Osteoblast (primary cell): ENCODE measurements around the gene TMPRSS2. TPM values are rescaled to one million over a fixed set of nuclear protein-coding genes. Genes with fewer than 3 reads are reported as not detected.

Experiments
- DNase-seq: peaks from one replicate; pipeline ENCODE4 v3.0.0; 2011; ENCODE audit warnings: low spot score, mixed read lengths; ENCODE audit not compliant: insufficient read length; ENCODE audit errors: missing footprints
- H2AFZ ChIP-seq: 2 replicates; pipeline ENCODE4 v1.6.0; 2011; ENCODE audit warnings: mild to moderate bottlenecking, low read length
- H3K27ac ChIP-seq: 2 replicates; pipeline ENCODE4 v1.5.1; 2011; ENCODE audit warnings: mild to moderate bottlenecking, low read depth, low read length, moderate library complexity
- H3K27me3 ChIP-seq: 2 replicates; pipeline ENCODE4 v1.6.0; 2012; ENCODE audit warnings: mild to moderate bottlenecking, control low read depth, inconsistent platforms, low read length, moderate library complexity; ENCODE audit not compliant: insufficient read depth
- H3K36me3 ChIP-seq: 2 replicates; pipeline ENCODE4 v1.5.1; 2011; ENCODE audit warnings: mild to moderate bottlenecking, low read length, control low read depth, moderate library complexity; ENCODE audit not compliant: insufficient read depth
- H3K4me1 ChIP-seq: 2 replicates; pipeline ENCODE4 v1.5.1; 2011; ENCODE audit warnings: mild to moderate bottlenecking, low read length, control low read depth, moderate library complexity; ENCODE audit not compliant: insufficient read depth
- H3K4me2 ChIP-seq: 2 replicates; pipeline ENCODE4 v1.6.0; 2011; ENCODE audit warnings: mild to moderate bottlenecking, low read length; ENCODE audit not compliant: insufficient read depth
- H3K4me3 ChIP-seq: fragments of 200-600 bp; sonication (generic); 3 replicates; pipeline ENCODE4 v1.5.1; 2012; ENCODE audit warnings: mild to moderate bottlenecking, low read length, inconsistent platforms; ENCODE audit not compliant: insufficient read depth
- H3K79me2 ChIP-seq: 2 replicates; pipeline ENCODE4 v1.6.0; 2012; ENCODE audit warnings: mild to moderate bottlenecking, low read length, control low read depth, inconsistent platforms; ENCODE audit not compliant: insufficient read depth
- H3K9me3 ChIP-seq: 2 replicates; pipeline ENCODE4 v1.5.1; 2011; ENCODE audit warnings: low read depth, low read length, control low read depth
- H4K20me1 ChIP-seq: 2 replicates; pipeline ENCODE4 v1.6.0; 2012; ENCODE audit warnings: mild to moderate bottlenecking, low read length, control low read depth; ENCODE audit not compliant: insufficient read depth
- CTCF ChIP-seq: IDR thresholded peaks from 2 replicates; pipeline ENCODE4 v1.5.1; 2011; ENCODE audit warnings: mild to moderate bottlenecking, low read depth, low read length, moderate library complexity; ENCODE audit errors: extremely low read depth
- total RNA-seq: library from RNA; depleted of rRNA; stranded (reverse); fragments of >200 nt; gene quantifications from 2 replicates; pipeline ENCODE4 v1.2.3, GENCODE V29; 2012

TMPRSS2 gene
- total RNA-seq, 1 donor = not detected

GRCh38 chr21:41547111-41547510 is 39.2 kb upstream of the TMPRSS2 start:
- Histone ChIP-seq H3K4me3 (no peak overlapping the region), H3K36me3 (no peaks in the 10 kb centered on the region), H3K27me3 (peaks cover 31% of the 10 kb centered on the region), H3K9me3 (no peaks in the 10 kb centered on the region), H2AFZ (no peak overlapping the region), H3K79me2 (no peaks in the 10 kb centered on the region), H3K27ac (no peak overlapping the region), H4K20me1 (no peaks in the 10 kb centered on the region), H3K4me1 (no peaks in the 10 kb centered on the region), H3K4me2 (no peak overlapping the region)
- no peak for TF ChIP-seq CTCF
- no peak for DNase-seq

GRCh38 chr21:41545500-41546359 is 37.8 kb upstream of the TMPRSS2 start:
- no peak for DNase-seq
- no peaks in the 10 kb centered on the region for H4K20me1 ChIP-seq
- H3K27me3 ChIP-seq = peaks cover 31% of the 10 kb centered on the region

GRCh38 chr21:41542727-41543126 is 34.8 kb upstream of the TMPRSS2 start:
- Histone ChIP-seq H2AFZ (no peak overlapping the region), H4K20me1 (no peaks in the 10 kb centered on the region), H3K36me3 (no peaks in the 10 kb centered on the region), H3K27me3 (peaks cover 29% of the 10 kb centered on the region), H3K27ac (no peak overlapping the region), H3K9me3 (no peaks in the 10 kb centered on the region), H3K4me2 (no peak overlapping the region), H3K79me2 (no peaks in the 10 kb centered on the region), H3K4me3 (no peak overlapping the region), H3K4me1 (no peaks in the 10 kb centered on the region)
- no peak for TF ChIP-seq CTCF
- DNase-seq = no peak

More at GRCh38 chr21:41545500-41546359, 37.8 kb upstream of the TMPRSS2 start:
- Histone ChIP-seq H3K4me2 (no peak overlapping the region), H3K27ac (no peak overlapping the region), H2AFZ (no peak overlapping the region), H3K9me3 (no peaks in the 10 kb centered on the region), H3K4me3 (no peak overlapping the region), H3K79me2 (no peaks in the 10 kb centered on the region), H3K4me1 (no peaks in the 10 kb centered on the region), H3K36me3 (no peaks in the 10 kb centered on the region)
- TF ChIP-seq CTCF = no peak

GRCh38 chr21:41537356-41537755 is 29.4 kb upstream of the TMPRSS2 start:
- no peak for TF ChIP-seq CTCF
- H3K4me2 ChIP-seq = no peak overlapping the region
- H4K20me1 ChIP-seq = no peaks in the 10 kb centered on the region
- no peaks in the 10 kb centered on the region for H3K9me3 ChIP-seq
- H3K79me2 ChIP-seq = no peaks in the 10 kb centered on the region
- H3K27ac ChIP-seq = no peak overlapping the region
- H2AFZ ChIP-seq = no peak overlapping the region
- H3K36me3 ChIP-seq = no peaks in the 10 kb centered on the region
- DNase-seq = no peak
- H3K4me1 ChIP-seq = no peaks in the 10 kb centered on the region
- no peak overlapping the region for H3K4me3 ChIP-seq
- H3K27me3 ChIP-seq = peaks cover 13% of the 10 kb centered on the region
